Measurements from ENCODE around the gene ARL15.

ARL15 gene

DNA sequence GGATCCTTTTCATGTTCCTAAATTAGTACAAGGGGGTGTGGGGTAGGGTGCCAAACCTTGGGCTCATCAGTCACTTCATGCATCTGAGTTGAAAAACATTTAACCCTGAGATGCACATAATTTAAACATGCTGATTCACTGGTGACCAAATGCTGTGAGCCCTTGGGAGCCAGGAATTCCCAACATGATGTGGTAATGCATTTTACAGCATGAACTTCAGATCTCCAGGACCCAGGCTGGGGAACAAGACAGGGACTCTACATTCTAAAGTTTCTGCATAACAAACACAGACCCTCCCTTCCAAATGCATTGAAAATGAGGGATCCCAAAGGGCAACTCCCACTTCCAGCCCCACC lies 427.7 kb downstream of the ARL15 start:
- TF ChIP-seq, protein P1, sequence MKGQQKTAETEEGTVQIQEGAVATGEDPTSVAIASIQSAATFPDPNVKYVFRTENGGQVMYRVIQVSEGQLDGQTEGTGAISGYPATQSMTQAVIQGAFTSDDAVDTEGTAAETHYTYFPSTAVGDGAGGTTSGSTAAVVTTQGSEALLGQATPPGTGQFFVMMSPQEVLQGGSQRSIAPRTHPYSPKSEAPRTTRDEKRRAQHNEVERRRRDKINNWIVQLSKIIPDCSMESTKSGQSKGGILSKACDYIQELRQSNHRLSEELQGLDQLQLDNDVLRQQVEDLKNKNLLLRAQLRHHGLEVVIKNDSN (IDR thresholded peaks at IDR 0.05): no peak
- TF ChIP-seq FOXM1 (IDR thresholded peaks at IDR 0.05; ENCODE audit: borderline replicate concordance, low read depth) (no peak), NFIC (IDR thresholded peaks at IDR 0.05) (no peak), RAD21 (IDR thresholded peaks at IDR 0.05; ENCODE audit: low read depth) (no peak), CEBPB (IDR thresholded peaks at IDR 0.05) (no peak), CREB1 (IDR thresholded peaks at IDR 0.05; ENCODE audit: low read depth) (no peak), EP300 (IDR thresholded peaks at IDR 0.05; ENCODE audit: borderline replicate concordance) (no peak), TCF12 (IDR thresholded peaks at IDR 0.05; ENCODE audit: low read depth) (no peak), TAF1 (IDR thresholded peaks at IDR 0.05; ENCODE audit: low read depth) (no peak), EGR1 (IDR thresholded peaks at IDR 0.05) (no peak), TEAD4 (IDR thresholded peaks at IDR 0.05) (no peak), ZBTB7A (IDR thresholded peaks at IDR 0.05; ENCODE audit: low read depth) (no peak), YY1 (IDR thresholded peaks at IDR 0.05; ENCODE audit: low read depth) (no peak)
- TF ChIP-seq, protein P2, sequence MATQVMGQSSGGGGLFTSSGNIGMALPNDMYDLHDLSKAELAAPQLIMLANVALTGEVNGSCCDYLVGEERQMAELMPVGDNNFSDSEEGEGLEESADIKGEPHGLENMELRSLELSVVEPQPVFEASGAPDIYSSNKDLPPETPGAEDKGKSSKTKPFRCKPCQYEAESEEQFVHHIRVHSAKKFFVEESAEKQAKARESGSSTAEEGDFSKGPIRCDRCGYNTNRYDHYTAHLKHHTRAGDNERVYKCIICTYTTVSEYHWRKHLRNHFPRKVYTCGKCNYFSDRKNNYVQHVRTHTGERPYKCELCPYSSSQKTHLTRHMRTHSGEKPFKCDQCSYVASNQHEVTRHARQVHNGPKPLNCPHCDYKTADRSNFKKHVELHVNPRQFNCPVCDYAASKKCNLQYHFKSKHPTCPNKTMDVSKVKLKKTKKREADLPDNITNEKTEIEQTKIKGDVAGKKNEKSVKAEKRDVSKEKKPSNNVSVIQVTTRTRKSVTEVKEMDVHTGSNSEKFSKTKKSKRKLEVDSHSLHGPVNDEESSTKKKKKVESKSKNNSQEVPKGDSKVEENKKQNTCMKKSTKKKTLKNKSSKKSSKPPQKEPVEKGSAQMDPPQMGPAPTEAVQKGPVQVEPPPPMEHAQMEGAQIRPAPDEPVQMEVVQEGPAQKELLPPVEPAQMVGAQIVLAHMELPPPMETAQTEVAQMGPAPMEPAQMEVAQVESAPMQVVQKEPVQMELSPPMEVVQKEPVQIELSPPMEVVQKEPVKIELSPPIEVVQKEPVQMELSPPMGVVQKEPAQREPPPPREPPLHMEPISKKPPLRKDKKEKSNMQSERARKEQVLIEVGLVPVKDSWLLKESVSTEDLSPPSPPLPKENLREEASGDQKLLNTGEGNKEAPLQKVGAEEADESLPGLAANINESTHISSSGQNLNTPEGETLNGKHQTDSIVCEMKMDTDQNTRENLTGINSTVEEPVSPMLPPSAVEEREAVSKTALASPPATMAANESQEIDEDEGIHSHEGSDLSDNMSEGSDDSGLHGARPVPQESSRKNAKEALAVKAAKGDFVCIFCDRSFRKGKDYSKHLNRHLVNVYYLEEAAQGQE (IDR thresholded peaks at IDR 0.05; ENCODE audit: low read depth): no peak
- TF ChIP-seq, protein P3, sequence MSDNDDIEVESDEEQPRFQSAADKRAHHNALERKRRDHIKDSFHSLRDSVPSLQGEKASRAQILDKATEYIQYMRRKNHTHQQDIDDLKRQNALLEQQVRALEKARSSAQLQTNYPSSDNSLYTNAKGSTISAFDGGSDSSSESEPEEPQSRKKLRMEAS (IDR thresholded peaks at IDR 0.05): no peak

DNA sequence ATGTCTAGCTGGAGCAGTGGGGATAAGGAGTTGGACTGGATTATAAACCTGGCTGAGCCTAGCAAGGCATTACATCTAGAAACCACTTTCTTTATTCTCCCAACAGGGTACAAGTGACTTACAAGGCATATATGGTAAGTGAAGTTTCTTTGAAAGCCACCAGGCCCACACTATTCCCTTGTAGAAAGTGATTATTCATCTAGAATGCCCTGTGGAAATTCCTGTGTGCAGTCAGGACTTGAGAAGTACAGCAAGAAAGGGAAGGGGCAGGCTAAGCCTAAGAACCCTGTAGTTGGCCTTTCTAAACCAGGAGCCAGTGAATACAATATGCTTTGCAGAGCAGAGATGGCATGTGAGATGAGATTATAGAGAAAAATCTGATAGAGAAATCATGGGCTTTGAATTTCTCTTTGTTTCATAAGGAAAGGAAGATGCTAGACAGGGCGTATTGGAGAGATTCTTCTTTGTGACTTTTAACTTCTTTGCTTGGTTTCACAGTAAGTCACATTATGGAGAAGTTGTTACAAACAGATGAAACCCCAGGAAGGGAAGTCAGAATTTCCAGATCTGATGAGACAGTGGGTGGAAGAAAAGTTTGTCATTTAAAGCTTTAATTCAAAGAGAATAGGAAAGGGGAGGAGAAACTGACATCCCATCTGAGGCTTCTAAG lies 428.2 kb downstream of the ARL15 start:
- TF ChIP-seq CREB1 (IDR thresholded peaks at IDR 0.05; ENCODE audit: low read depth) (no peak), ZBTB7A (IDR thresholded peaks at IDR 0.05; ENCODE audit: low read depth) (no peak), EP300 (IDR thresholded peaks at IDR 0.05; ENCODE audit: borderline replicate concordance) (no peak), YY1 (IDR thresholded peaks at IDR 0.05; ENCODE audit: low read depth) (no peak), TAF1 (IDR thresholded peaks at IDR 0.05; ENCODE audit: low read depth) (no peak), EGR1 (IDR thresholded peaks at IDR 0.05) (no peak), TEAD4 (IDR thresholded peaks at IDR 0.05) (no peak), FOXM1 (IDR thresholded peaks at IDR 0.05; ENCODE audit: borderline replicate concordance, low read depth) (no peak), TCF12 (IDR thresholded peaks at IDR 0.05; ENCODE audit: low read depth) (no peak), RAD21 (IDR thresholded peaks at IDR 0.05; ENCODE audit: low read depth) (no peak), CEBPB (IDR thresholded peaks at IDR 0.05) (no peak), NFIC (IDR thresholded peaks at IDR 0.05) (no peak)
- TF ChIP-seq, protein P2 (IDR thresholded peaks at IDR 0.05; ENCODE audit: low read depth): no peak
- TF ChIP-seq, protein P3 (IDR thresholded peaks at IDR 0.05): no peak
- TF ChIP-seq, protein P1 (IDR thresholded peaks at IDR 0.05): no peak

DNA sequence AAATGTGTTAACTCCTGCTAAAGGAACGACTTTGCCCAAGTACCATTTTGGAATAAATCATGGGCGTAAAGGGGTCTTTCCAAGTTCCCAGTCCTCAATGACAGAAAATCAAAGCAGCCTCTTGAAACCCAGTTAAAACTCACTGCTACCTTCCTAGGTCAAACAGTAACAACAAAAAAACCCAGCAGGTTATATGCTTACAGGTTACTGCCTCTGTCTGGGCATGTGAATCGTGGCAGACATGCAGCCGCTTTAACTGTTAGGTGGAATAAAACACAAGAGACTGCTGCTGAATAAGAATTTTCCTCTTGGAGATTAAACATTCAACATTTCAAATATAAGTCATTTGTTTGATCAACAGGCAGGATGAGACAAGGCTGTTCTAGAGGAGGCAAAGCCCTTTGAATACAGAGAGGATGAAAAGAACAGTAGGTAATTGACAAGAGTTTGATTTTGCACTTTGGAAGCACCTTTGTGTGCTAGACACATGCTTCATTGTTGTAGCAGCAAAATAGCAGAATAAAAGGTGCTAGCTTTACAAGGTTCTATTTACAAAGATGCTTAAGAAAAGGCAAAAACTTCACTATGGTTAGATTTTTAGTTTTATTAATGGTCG lies 430.6 kb downstream of the ARL15 start:
- TF ChIP-seq TCF12 (IDR thresholded peaks at IDR 0.05; ENCODE audit: low read depth): no peak
- no peak for TF ChIP-seq EP300 (IDR thresholded peaks at IDR 0.05; ENCODE audit: borderline replicate concordance)
- no peak for TF ChIP-seq CREB1 (IDR thresholded peaks at IDR 0.05; ENCODE audit: low read depth)
- no peak for TF ChIP-seq TAF1 (IDR thresholded peaks at IDR 0.05; ENCODE audit: low read depth)
- TF ChIP-seq, protein P3 (IDR thresholded peaks at IDR 0.05): no peak

DNA sequence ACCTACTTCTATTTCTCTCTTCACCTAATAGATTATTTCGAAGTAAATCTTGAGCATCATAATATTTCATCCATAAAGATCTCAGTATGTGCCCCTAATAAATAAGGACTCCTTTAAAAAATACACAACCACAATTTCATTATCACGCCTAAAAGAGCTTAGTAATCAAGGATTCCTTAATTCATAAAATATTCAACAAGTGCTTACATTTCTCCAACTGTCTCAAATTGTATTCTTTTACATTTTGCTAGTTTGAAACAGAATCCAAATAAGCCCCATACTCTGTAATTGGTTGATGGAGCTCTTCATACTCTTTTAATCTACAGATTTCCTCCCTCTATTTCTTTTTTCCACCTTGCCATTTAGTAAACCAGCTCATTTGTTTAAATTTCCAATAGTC lies 432.4 kb downstream of the ARL15 start:
- TF ChIP-seq TCF12 (IDR thresholded peaks at IDR 0.05; ENCODE audit: low read depth) (no peak), NFIC (IDR thresholded peaks at IDR 0.05) (no peak), CEBPB (IDR thresholded peaks at IDR 0.05) (no peak), EP300 (IDR thresholded peaks at IDR 0.05; ENCODE audit: borderline replicate concordance) (no peak), EGR1 (IDR thresholded peaks at IDR 0.05) (no peak)
- TF ChIP-seq, protein P2 (IDR thresholded peaks at IDR 0.05; ENCODE audit: low read depth): no peak
- TF ChIP-seq, protein P3 (IDR thresholded peaks at IDR 0.05): no peak

Measured in Ishikawa (cell line).